ENCODE results near the gene LRBA.

Gene LRBA

DNA sequence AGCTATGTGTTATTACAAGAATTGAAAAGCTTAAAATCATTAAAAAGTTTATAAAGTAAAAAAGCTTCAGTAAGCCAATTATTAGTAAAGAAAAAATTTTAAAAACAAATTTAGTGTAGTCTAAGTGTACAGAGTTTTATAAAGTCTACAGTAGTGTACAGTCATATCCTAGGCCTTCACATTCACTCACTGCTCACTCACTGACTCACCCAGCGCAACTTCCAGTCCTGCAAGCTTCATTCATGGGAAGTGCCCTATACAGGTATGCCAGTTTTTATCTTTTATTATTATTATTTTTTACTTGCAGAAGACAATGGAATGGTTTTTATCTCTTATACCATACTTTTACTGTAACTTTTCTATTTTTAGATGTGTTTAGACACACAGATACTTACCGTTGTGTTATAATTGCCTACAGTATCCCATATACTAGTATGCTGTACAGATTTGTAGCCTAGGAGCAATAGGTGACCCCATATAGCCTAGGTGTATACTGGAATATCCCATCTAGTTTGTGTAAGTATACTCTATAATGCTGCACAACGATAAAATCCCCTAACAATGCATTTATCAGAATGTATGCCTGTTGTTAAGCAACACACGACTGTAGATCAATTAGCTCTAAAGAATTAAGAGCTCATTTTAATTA lies 706.1 kb downstream of the LRBA start:
- H3K4me3 ChIP-seq, result no peak overlapping the region
- TF ChIP-seq, protein P1, sequence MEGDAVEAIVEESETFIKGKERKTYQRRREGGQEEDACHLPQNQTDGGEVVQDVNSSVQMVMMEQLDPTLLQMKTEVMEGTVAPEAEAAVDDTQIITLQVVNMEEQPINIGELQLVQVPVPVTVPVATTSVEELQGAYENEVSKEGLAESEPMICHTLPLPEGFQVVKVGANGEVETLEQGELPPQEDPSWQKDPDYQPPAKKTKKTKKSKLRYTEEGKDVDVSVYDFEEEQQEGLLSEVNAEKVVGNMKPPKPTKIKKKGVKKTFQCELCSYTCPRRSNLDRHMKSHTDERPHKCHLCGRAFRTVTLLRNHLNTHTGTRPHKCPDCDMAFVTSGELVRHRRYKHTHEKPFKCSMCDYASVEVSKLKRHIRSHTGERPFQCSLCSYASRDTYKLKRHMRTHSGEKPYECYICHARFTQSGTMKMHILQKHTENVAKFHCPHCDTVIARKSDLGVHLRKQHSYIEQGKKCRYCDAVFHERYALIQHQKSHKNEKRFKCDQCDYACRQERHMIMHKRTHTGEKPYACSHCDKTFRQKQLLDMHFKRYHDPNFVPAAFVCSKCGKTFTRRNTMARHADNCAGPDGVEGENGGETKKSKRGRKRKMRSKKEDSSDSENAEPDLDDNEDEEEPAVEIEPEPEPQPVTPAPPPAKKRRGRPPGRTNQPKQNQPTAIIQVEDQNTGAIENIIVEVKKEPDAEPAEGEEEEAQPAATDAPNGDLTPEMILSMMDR (IDR thresholded peaks at IDR 0.05), result no peak
- no peak for DNase-seq (ENCODE audit: low spot score)
- no peak overlapping the region for H3K27ac ChIP-seq

DNA sequence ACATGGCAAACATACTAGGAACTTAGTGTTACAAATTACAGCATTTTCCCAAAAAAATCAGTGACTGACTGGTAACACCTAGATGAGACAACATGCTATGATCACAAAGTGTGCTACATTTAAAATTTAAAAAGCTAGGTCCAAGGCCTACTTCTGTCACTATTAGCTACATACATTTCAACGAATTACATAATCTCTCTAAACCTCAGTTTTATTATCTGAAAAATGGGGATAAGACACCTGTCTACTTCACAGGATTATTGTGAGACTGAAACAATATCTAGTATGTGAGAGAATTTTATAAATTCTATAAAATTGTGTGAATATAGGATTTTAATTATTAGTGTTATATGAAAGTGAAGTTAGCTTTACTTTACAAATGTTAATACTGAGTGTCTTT lies 708.4 kb downstream of the LRBA start:
- TF ChIP-seq, protein P1 (IDR thresholded peaks at IDR 0.05), result no peak
- no peak for DNase-seq (ENCODE audit: low spot score)
- no peak overlapping the region for H3K4me3 ChIP-seq

DNA sequence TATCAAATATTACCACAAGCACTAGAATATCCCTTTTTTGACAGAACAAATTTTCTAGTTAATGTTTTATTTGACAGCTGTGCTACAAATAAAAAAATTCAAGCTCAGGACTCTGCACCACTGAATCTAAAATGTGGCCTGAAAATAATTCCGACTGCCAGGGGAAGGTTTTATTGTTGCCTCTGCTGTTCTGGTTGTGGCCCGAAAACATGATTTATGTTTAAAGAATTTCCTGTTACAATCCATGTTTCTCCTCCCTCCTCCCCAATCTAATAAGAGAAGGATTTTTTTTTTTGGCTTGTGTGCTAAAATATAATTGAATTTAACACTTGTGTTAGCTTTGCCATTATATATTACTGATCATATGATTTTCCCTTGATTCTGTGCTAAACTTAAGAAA lies 709.1 kb downstream of the LRBA start:
- no peak overlapping the region for H3K27ac ChIP-seq
- H3K4me3 ChIP-seq, result no peak overlapping the region
- no peak for DNase-seq (ENCODE audit: low spot score)
- TF ChIP-seq, protein P1 (IDR thresholded peaks at IDR 0.05), result no peak

More for the DNA sequence above, 708.4 kb downstream of the LRBA start:
- H3K27ac ChIP-seq, result no peak overlapping the region

DNA sequence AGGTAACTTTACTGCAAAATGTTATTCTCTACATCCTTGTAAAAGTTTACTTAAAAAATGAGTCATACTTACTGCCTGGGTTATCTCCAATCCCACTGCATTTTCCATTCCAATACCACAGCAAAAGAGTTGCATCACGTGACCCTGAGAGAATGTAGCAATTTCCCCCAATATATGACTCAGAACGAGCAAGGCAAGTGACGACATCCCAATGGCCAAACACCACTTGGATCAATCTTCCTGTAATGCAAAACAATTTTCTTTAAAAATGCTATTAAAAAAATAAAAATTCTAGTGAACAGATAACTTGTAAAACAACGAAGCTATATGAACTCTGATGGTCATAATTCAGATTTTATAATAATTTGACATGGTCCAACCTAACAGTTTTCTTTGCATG lies 712.5 kb downstream of the LRBA start:
- Histone ChIP-seq H3K27ac (no peak overlapping the region), H3K4me3 (no peak overlapping the region)
- DNase-seq (ENCODE audit: low spot score), result no peak
- TF ChIP-seq, protein P1 (IDR thresholded peaks at IDR 0.05), result no peak

DNA sequence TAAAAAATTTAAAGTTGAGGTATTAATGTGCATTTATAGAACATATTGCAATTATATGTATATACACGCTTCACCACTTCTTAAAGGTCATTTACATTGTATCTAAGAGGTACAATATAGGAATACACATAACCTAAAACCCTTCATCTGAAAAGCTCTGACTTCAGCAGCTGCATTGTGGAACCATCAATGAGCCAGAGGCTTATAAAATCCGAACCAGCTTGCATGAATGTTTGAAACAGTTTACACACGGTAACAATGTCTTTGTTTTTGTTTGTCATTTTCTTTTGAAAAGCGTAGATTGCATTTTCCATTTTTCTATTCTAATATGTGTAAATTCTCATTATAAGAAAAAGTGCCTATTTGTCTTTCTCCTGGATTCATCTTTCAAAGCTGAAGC lies 715.3 kb downstream of the LRBA start:
- Histone ChIP-seq H3K27ac (no peak overlapping the region), H3K4me3 (no peak overlapping the region)
- no peak for DNase-seq (ENCODE audit: low spot score)

DNA sequence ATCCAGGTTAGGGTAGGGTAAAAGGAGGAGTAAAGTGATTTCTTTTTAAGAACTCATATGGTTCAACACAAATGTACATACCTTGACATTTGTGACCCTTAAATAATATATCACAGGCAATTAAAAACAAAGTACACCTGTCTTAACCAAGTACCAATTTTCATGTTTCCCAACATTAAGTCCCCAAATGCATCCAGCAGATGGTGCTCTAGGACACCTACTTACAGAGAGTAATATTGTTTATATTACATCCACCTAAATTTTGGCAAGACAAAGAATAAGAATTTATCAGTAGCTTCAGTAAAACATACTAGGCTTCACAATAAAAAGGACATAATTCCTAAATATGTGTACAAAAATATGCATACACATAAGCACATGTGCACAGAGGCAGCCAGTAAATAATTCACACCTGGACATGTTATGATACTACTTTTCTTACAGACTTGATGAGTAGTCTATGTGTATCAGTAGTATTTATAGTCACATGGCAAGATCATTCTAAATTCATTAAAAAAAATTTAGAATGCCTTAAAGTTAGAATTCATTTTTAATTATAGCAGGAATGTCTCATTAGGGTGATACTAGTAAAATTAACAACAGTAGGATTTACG lies 717.1 kb downstream of the LRBA start:
- Histone ChIP-seq H3K4me3 (no peak overlapping the region), H3K27ac (no peak overlapping the region)
- TF ChIP-seq, protein P1 (IDR thresholded peaks at IDR 0.05), result no peak
- no peak for DNase-seq (ENCODE audit: low spot score)

More for the DNA sequence above, 715.3 kb downstream of the LRBA start:
- TF ChIP-seq, protein P1 (IDR thresholded peaks at IDR 0.05), result no peak

DNA sequence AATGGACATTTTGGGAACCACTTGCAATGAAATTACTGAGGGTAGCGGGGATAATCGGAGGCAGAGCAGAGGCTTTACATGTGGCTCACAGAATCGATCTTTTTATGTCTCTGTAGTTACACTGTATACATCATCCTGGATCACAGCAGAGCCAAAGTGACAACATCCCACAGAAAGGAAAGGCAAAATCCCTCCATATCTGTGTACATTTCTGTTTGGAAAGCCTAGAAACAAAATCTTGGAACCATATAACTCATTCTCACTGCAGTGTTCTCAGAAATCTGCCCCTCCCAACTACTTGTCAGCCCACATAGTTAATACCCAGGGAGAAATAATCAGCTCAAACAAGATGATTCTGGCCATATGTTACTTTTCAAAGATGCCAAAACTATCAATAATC lies 725.2 kb downstream of the LRBA start:
- H3K27ac ChIP-seq, result no peak overlapping the region
- TF ChIP-seq, protein P1 (IDR thresholded peaks at IDR 0.05), result no peak
- DNase-seq (ENCODE audit: low spot score), result no peak
- H3K4me3 ChIP-seq, result no peak overlapping the region
